A549 (cell line): ENCODE measurements around the gene CDC42EP5. TPM values are rescaled to one million over a fixed set of nuclear protein-coding genes. Genes with fewer than 3 reads are reported as not detected.
"Not testable (repeated sequence)": the region's sequence is repeated elsewhere in the genome, so short reads cannot be mapped to it uniquely, and the experiment has no call there.

Experiments
- ATAC-seq, 2 experiments: fragments of 200-7000 bp in 1 of 2; fragments of >200 bp in 1 of 2; cut with Nextera tagmentation in 1 of 2; cut with Tn5 transposase in 1 of 2; 3 replicates each; pipeline versions ENCODE4 v1.8.0 to v1.9.1; 2018 to 2020; ENCODE audit warnings: mild to moderate bottlenecking in 1 of 2, moderate library complexity in 1 of 2
- CTCF ChIA-PET: fragments of 300-600 bp; sonication (Branson Sonifier 250); formaldehyde crosslinking; extraction: SDS; loops from one replicate; lab custom pipeline; 2021; ENCODE audit warnings: antibody characterized with exemption, inconsistent platforms; lab: Yijun Ruan, JAX
- POLR2A ChIA-PET: fragments of 350-600 bp; formaldehyde crosslinking; extraction: SDS; loops from one replicate; lab custom pipeline; 2021; ENCODE audit warnings: antibody characterized with exemption, inconsistent platforms; lab: Yijun Ruan, JAX
- DNase-seq, 2 experiments: peaks; one replicate each; pipeline versions ENCODE4 v3.0.0 to v3.0.0-alpha.2; 2011 to 2016; ENCODE audit warnings: low read depth in 1 of 2, low spot score in 1 of 2
- FAIRE-seq: peaks from 2 replicates; lab custom pipeline; 2011; peaks lifted over from hg19 to GRCh38; lab: Jason Lieb, UNC
- H3K27ac ChIP-seq, 2 experiments: fragments of >200 bp; sonication (Bioruptor Twin); formaldehyde crosslinking; 3 replicates each; pipeline ENCODE4 v1.5.1; 2016 to 2017
- H3K4me1 ChIP-seq: fragments of >200 bp; sonication (Bioruptor Twin); formaldehyde crosslinking; 3 replicates; pipeline ENCODE4 v1.6.1; 2016
- H3K4me2 ChIP-seq: fragments of >200 bp; sonication (Bioruptor Twin); formaldehyde crosslinking; 3 replicates; pipeline ENCODE4 v1.6.1; 2016
- H3K4me3 ChIP-seq: fragments of >200 bp; sonication (Bioruptor Twin); formaldehyde crosslinking; 3 replicates; pipeline ENCODE4 v1.5.1; 2016
- H3K9me3 ChIP-seq: fragments of >200 bp; sonication (Bioruptor Twin); formaldehyde crosslinking; 3 replicates; pipeline ENCODE4 v1.6.1; 2016
- CEBPB ChIP-seq, 2 experiments: fragments of >200 bp in 1 of 2; sonication (Bioruptor Twin) in 1 of 2; formaldehyde crosslinking in 1 of 2; IDR thresholded peaks; 2 replicates each; pipeline ENCODE4 v1.6.1; 2012 to 2016
- CHD2 ChIP-seq: fragments of 150-350 bp; IDR thresholded peaks from 2 replicates; pipeline ENCODE4 v1.6.1; 2014; ENCODE audit warnings: low read length; ENCODE audit not compliant: partially characterized antibody
- EHMT2 ChIP-seq: fragments of 200-600 bp; sonication (generic); IDR thresholded peaks from 2 replicates; pipeline ENCODE4 v1.6.1; 2016; ENCODE audit warnings: antibody characterized with exemption, low read depth, mild to moderate bottlenecking, moderate library complexity
- ELK1 ChIP-seq: fragments of 150-350 bp; IDR thresholded peaks from 2 replicates; pipeline ENCODE4 v1.6.1; 2014; ENCODE audit warnings: low read depth, mild to moderate bottlenecking, low read length
- GATA3 ChIP-seq: IDR thresholded peaks from 2 replicates; pipeline ENCODE4 v1.6.1; 2012; ENCODE audit warnings: borderline replicate concordance
- HOXB13 ChIP-seq: fragments of 250-450 bp; sonication (Bioruptor Pico); IDR thresholded peaks from 2 replicates; pipeline ENCODE4 v1.5.0; 2020; ENCODE audit warnings: low read depth, mild to moderate bottlenecking, moderate library complexity
- JUN ChIP-seq, 2 experiments: fragments of >200 bp; sonication (Bioruptor Twin); formaldehyde crosslinking; IDR thresholded peaks; 2 replicates in 1 of 2; 3 replicates in 1 of 2; pipeline ENCODE4 v1.6.1; 2016 to 2017
- MYC ChIP-seq: IDR thresholded peaks from 2 replicates; pipeline ENCODE4 v1.6.1; 2012; ENCODE audit warnings: mild to moderate bottlenecking, inconsistent platforms, low read length, improper control_type of control experiment, borderline replicate concordance
- NFE2L2 ChIP-seq: fragments of 150-350 bp; conservative IDR thresholded peaks from 2 replicates; pipeline ENCODE4 v1.6.1; 2014; ENCODE audit warnings: low read length
- PHF8 ChIP-seq: fragments of 200-600 bp; sonication (generic); IDR thresholded peaks from 2 replicates; pipeline ENCODE4 v1.6.1; 2016; ENCODE audit warnings: low read depth, mild to moderate bottlenecking, antibody characterized with exemption, moderate library complexity, borderline replicate concordance
- RAD21 ChIP-seq, 2 experiments: fragments of >200 bp in 1 of 2; sonication (Bioruptor Twin) in 1 of 2; formaldehyde crosslinking in 1 of 2; IDR thresholded peaks in 1 of 2; conservative IDR thresholded peaks in 1 of 2; 2 replicates in 1 of 2; 3 replicates in 1 of 2; pipeline ENCODE4 v1.6.1; 2012 to 2018; ENCODE audit warnings: inconsistent platforms in 1 of 2
- RARB ChIP-seq: fragments of 250-450 bp; sonication (Bioruptor Pico); IDR thresholded peaks from 2 replicates; pipeline ENCODE4 v1.8.0; 2021; ENCODE audit warnings: mild to moderate bottlenecking, moderate library complexity
- TP53 ChIP-seq: fragments of 250-450 bp; sonication (Bioruptor Pico); IDR thresholded peaks from 2 replicates; pipeline ENCODE4 v1.5.0; 2021; ENCODE audit warnings: mild to moderate bottlenecking, moderate library complexity
- ZFP36 ChIP-seq: fragments of 450-650 bp; IDR thresholded peaks from 2 replicates; pipeline ENCODE4 v1.6.1; 2014; ENCODE audit warnings: borderline replicate concordance; ENCODE audit not compliant: partially characterized antibody
- WGBS: methylation state at CpG from one replicate; pipeline ENCODE4 v1.1.6; 2017; ENCODE audit errors: missing lambda C conversion rate; 5-methylcytosine and 5-hydroxymethylcytosine counted together
- polyA plus RNA-seq, 4 experiments: library from polyadenylated mRNA; depleted of rRNA in 3 of 4; stranded (reverse); fragments of >200 nt; fragmentation: RNase III in 1 of 4; extraction: RNeasy Plus Mini Kit Qiagen cat#74134 plus additional on column Dnase treatment in 1 of 4; gene quantifications; 2 replicates in 3 of 4; 3 replicates in 1 of 4; pipeline ENCODE4 v1.2.3, GENCODE V29; 2011 to 2017
- TF ChIP-seq, protein P1 (sequence below): fragments of 200-600 bp; sonication (generic); IDR thresholded peaks from 2 replicates; pipeline ENCODE4 v1.6.1; 2016; ENCODE audit warnings: antibody characterized with exemption, mild to moderate bottlenecking, moderate library complexity

Gene CDC42EP5
- polyA plus RNA-seq, 2 of the 4 experiments (the other 2 are of a cell fraction): not detected

DNA sequence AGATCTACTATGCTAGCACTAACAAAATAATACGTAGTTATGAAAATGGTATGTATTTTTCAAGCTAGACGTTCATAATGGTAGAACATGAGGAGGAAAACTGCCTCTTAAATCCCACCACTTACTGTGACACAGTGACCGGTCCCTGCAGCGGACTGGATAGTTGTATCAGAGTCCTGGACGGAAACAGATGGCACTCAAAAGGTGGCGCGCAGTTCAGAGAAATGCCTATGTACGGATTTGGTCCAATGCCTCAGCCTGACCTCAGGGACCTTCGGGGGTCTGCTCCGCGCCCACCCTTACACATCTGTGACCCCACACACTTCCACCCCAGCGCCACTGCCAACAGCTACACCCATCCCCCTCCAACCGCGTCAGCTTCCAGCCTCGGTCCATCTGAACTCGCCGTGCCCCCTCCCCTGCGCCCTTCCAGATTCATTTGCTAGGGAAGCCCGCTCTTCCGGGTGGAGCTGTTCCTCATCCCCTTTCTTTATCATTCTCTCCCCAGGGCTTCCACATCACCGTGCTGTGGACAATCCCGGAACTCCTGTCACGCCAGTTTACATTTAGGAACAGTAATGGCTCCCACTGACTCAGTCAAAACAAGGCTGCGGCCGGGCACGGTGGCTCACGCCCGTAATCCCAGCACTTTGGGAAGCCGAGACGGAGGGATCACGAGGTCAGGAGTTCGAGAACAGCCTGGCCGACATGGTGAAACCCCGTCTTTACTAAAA, 24.9 kb downstream of the CDC42EP5 start:
- FAIRE-seq (no peak), ATAC-seq (peak; percentile 61 to 73), DNase-seq (peak; percentile 71 to 73)
- TF ChIP-seq RARB (CRISPR knock-in tag) (peak; percentile 53; the same call in 1 of the 2 replicates), CHD2 (peak; percentile 25), PHF8 (peak; percentile 72)
- TF ChIP-seq, protein P1, sequence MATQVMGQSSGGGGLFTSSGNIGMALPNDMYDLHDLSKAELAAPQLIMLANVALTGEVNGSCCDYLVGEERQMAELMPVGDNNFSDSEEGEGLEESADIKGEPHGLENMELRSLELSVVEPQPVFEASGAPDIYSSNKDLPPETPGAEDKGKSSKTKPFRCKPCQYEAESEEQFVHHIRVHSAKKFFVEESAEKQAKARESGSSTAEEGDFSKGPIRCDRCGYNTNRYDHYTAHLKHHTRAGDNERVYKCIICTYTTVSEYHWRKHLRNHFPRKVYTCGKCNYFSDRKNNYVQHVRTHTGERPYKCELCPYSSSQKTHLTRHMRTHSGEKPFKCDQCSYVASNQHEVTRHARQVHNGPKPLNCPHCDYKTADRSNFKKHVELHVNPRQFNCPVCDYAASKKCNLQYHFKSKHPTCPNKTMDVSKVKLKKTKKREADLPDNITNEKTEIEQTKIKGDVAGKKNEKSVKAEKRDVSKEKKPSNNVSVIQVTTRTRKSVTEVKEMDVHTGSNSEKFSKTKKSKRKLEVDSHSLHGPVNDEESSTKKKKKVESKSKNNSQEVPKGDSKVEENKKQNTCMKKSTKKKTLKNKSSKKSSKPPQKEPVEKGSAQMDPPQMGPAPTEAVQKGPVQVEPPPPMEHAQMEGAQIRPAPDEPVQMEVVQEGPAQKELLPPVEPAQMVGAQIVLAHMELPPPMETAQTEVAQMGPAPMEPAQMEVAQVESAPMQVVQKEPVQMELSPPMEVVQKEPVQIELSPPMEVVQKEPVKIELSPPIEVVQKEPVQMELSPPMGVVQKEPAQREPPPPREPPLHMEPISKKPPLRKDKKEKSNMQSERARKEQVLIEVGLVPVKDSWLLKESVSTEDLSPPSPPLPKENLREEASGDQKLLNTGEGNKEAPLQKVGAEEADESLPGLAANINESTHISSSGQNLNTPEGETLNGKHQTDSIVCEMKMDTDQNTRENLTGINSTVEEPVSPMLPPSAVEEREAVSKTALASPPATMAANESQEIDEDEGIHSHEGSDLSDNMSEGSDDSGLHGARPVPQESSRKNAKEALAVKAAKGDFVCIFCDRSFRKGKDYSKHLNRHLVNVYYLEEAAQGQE: no peak
- peaks cover 25% of the 10 kb centered on the region for H3K4me1 ChIP-seq
- no peaks in the 10 kb centered on the region for H3K9me3 ChIP-seq
- CTCF ChIA-PET: interaction anchor here (0.6 to 3.4 kb wide), 12 partner anchors 10 to 940 kb away, joined by 3 to 30 read pairs (median 4); partner anchors contain the start of gene LENG9
- peak overlapping the region; percentile 86 for H3K4me2 ChIP-seq
- under 1% methylated on average over 24 of the region's 34 CpGs for WGBS
- H3K4me3 ChIP-seq: peak overlapping the region; percentile 69
- peak overlapping the region; percentile 92 to 95 for H3K27ac ChIP-seq
- POLR2A ChIA-PET: interaction anchor here (0.6 to 4.1 kb wide), 15 partner anchors 9 to 959 kb away, joined by 3 to 130 read pairs (median 5); partner anchors contain the start of genes CNOT3, LENG9, MBOAT7 and PRPF31

GRCh38 chr19:54446349-54446748, 26.7 kb downstream of the CDC42EP5 start:
- H3K4me2 ChIP-seq: peak overlapping the region; percentile 86
- DNase-seq, H3K27ac ChIP-seq, ATAC-seq, H3K9me3 ChIP-seq, H3K4me3 ChIP-seq, FAIRE-seq: not testable (repeated sequence)
- 92% methylated on average over 15 of the region's 15 CpGs for WGBS
- ChIA-PET CTCF (interaction anchor here (1.2 kb wide), 2 partner anchors 17 to 18 kb away, joined by 3 read pairs; partner anchors contain the start of gene LENG9), POLR2A (interaction anchor here (1.1 kb wide), 1 partner anchor 16 kb away, joined by 4 read pairs; no protein-coding TSS in a partner anchor)
- peaks cover 21% of the 10 kb centered on the region for H3K4me1 ChIP-seq

- TF ChIP-seq ZFP36 (no peak), NFE2L2 (no peak), GATA3 (no peak), JUN (IDR thresholded peaks at IDR 0.05) (no peak), CEBPB (IDR thresholded peaks at IDR 0.05) (no peak), EHMT2 (no peak), HOXB13 (no peak), ELK1 (no peak), MYC (no peak), RAD21 (conservative IDR thresholded peaks at IDR 0.05 in 1 of 2, IDR thresholded peaks at IDR 0.05 in 1 of 2) (no peak), TP53 (CRISPR knock-in tag) (no peak)
- no peak for DNase-seq
- FAIRE-seq: no peak
- Histone ChIP-seq H3K9me3 (no peaks in the 10 kb centered on the region), H3K4me3 (no peak overlapping the region), H3K4me1 (peaks cover 11% of the 10 kb centered on the region), H3K27ac (no peak overlapping the region), H3K4me2 (no peak overlapping the region)
- CTCF ChIA-PET: interaction anchor here (0.6 to 2.5 kb wide), 2 partner anchors 8 to 11 kb away, joined by 3 to 8 read pairs; no protein-coding TSS in a partner anchor
- 90% methylated on average over 7 of the region's 7 CpGs for WGBS
- POLR2A ChIA-PET: no interaction called here
- no peak for ATAC-seq
Observed at GRCh38 chr19:54444737-54445136, 28.4 kb downstream of the CDC42EP5 start.
